Measurements from ENCODE around the gene CERK. TPM values are rescaled to one million over a fixed set of nuclear protein-coding genes. Genes with fewer than 3 reads are reported as not detected.
"Not testable (repeated sequence)": the region's sequence is repeated elsewhere in the genome, so short reads cannot be mapped to it uniquely, and the experiment has no call there.

Gene CERK
- 10 to 100 TPM; 19.2 to 46.2 (median 36.6) TPM for total RNA-seq

DNA sequence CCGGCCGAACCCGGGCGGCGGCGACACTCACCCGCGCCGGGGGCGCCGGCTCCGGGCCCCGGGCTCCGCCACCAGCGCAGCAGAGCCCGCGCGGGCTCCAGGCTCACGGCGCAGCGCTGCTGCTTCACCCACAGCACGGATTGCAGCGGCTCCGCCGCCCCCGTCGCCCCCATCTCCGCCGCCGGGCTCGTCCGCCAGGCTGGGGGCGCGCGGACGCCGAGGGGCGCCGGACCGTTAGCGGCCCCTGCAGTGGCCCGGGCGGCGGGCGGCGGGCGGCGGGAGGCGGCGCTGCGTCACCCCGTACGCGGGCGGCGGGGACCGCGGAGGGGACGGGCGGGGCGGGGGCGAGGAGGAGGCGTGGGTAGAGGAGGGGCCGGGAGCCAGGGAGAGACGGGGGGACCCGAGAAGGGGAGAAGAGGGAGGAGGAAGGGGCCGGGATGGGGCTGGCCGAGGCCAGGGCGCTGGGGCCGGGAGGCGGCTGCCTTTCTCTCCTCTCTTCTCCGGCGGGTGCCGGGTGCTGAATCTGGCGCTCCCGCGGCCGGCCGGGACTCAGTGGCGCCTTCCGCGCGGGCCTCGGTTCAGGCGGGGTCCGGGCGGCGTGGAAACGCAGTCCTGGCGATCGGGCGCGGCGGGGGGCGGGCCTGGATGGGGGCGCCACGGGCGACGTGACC is at the start of gene CERK:
TSS of gene CERK (minus strand) at position 277 of the 671 bp plus-strand sequence. CDS start at position 173, 104 bp downstream.
- peaks cover 61% of the 10 kb centered on the region for H3K4me1 ChIP-seq
- TF ChIP-seq CTCF (IDR thresholded peaks at IDR 0.05) (no peak), POLR2A (IDR thresholded peaks at IDR 0.05) (no peak), EP300 (IDR thresholded peaks at IDR 0.05) (no peak), POLR2AphosphoS5 (IDR thresholded peaks at IDR 0.05) (no peak)
- H3K27me3 ChIP-seq = no peaks in the 10 kb centered on the region
- H3K4me3 ChIP-seq = peak within 1 kb of the TSS; percentile 87
- 0% methylated on average over 16 of the region's 99 CpGs for WGBS
- no peaks in the 10 kb centered on the region for H3K9me3 ChIP-seq
- H3K27ac ChIP-seq = peak within 1 kb of the TSS; percentile 88
- DNase-seq (ENCODE audit: low spot score in 2 of 2) = peak; percentile 85 to 90
- H3K36me3 ChIP-seq = no peaks in the 10 kb centered on the region

GRCh38 chr22:46783721-46784120 is 45.7 kb upstream of the CERK start:
- Histone ChIP-seq H3K27ac (no peak overlapping the region), H3K4me1 (peaks cover 5% of the 10 kb centered on the region), H3K4me3 (no peak overlapping the region), H3K9me3 (no peaks in the 10 kb centered on the region), H3K27me3 (no peaks in the 10 kb centered on the region), H3K36me3 (no peaks in the 10 kb centered on the region)
- 67% methylated on average over 3 of the region's 3 CpGs for WGBS
- TF ChIP-seq EP300 (IDR thresholded peaks at IDR 0.05) (no peak), CTCF (IDR thresholded peaks at IDR 0.05) (no peak), POLR2AphosphoS5 (IDR thresholded peaks at IDR 0.05) (no peak), POLR2A (IDR thresholded peaks at IDR 0.05) (no peak)
- DNase-seq (ENCODE audit: low spot score in 2 of 2) = no peak

GRCh38 chr22:46782200-46782599 is 44.1 kb upstream of the CERK start:
- not testable (repeated sequence) for H3K4me3 ChIP-seq, H3K9me3 ChIP-seq, H3K27ac ChIP-seq, H3K36me3 ChIP-seq, H3K27me3 ChIP-seq
- H3K4me1 ChIP-seq = peaks cover 11% of the 10 kb centered on the region
- DNase-seq (ENCODE audit: low spot score in 2 of 2) = peak in 1 of 2 donors; percentile 51
- 90% methylated on average over 10 of the region's 10 CpGs for WGBS

GRCh38 chr22:46781291-46781690 is 43.2 kb upstream of the CERK start:
- Histone ChIP-seq H3K9me3 (no peaks in the 10 kb centered on the region), H3K36me3 (no peaks in the 10 kb centered on the region), H3K27me3 (no peaks in the 10 kb centered on the region), H3K4me3 (no peak overlapping the region), H3K4me1 (peaks cover 20% of the 10 kb centered on the region), H3K27ac (no peak overlapping the region)
- DNase-seq (ENCODE audit: low spot score in 2 of 2) = peak in 1 of 2 donors; percentile 45
- 96% methylated on average over 9 of the region's 9 CpGs for WGBS
- TF ChIP-seq POLR2A (IDR thresholded peaks at IDR 0.05) (no peak), CTCF (IDR thresholded peaks at IDR 0.05) (no peak), EP300 (IDR thresholded peaks at IDR 0.05) (no peak), POLR2AphosphoS5 (IDR thresholded peaks at IDR 0.05) (no peak)

DNA sequence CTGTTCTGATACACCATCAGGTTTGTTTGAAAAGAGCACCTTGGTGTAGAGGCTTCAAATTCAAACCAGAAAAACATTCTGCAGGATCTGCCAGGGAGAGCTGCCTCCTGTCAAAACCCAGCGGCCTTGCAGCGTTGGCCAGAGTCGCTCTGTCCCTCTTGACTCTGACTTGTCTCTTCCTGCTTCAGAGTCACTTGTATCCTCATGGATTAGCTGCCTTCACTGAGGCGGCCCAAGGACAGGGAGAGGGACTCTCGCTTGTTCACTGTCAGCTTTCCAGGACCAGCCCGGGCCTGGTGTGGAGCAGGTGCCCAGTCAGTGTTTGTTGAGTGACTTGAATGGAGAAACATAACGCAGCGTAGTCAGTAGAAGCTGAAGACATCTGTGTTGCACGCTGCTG is 42.4 kb upstream of the CERK start:
- Histone ChIP-seq H3K36me3 (no peaks in the 10 kb centered on the region), H3K4me1 (peaks cover 29% of the 10 kb centered on the region), H3K9me3 (no peaks in the 10 kb centered on the region), H3K4me3 (no peak overlapping the region), H3K27ac (no peak overlapping the region), H3K27me3 (no peaks in the 10 kb centered on the region)
- peak in 1 of 2 donors; percentile 44 for DNase-seq (ENCODE audit: low spot score in 2 of 2)
- 80% methylated on average over 9 of the region's 9 CpGs for WGBS
- no peak for TF ChIP-seq EP300 (IDR thresholded peaks at IDR 0.05)
- TF ChIP-seq CTCF (IDR thresholded peaks at IDR 0.05) = no peak
- no peak for TF ChIP-seq POLR2AphosphoS5 (IDR thresholded peaks at IDR 0.05)
- no peak for TF ChIP-seq POLR2A (IDR thresholded peaks at IDR 0.05)

Data from suprapubic skin (tissue), 4 donors.